Measurements from ENCODE around the gene MRPL43. TPM values are rescaled to one million over a fixed set of nuclear protein-coding genes. Genes with fewer than 3 reads are reported as not detected.

Gene MRPL43
- total RNA-seq, 1 experiment from 2014 or later = 136 TPM

GRCh38 chr10:100979791-100980272 is 7.5 kb downstream of the MRPL43 start:
- Histone ChIP-seq H3K9me3 (ENCODE audit: control insufficient read depth in 1 of 2, insufficient read depth in 1 of 2, low read depth in 1 of 2, low read length in 2 of 2) (no peaks in the 10 kb centered on the region), H3K9me2 (ENCODE audit: insufficient read depth) (no peaks in the 10 kb centered on the region), H3K27ac (ENCODE audit: low read depth, low read length) (no peak overlapping the region), H2AFZ (ENCODE audit: low read depth, low read length, poor library complexity, severe bottlenecking) (no peak overlapping the region), H3K27me3 (ENCODE audit: insufficient read depth, low read length) (no peaks in the 10 kb centered on the region), H3K79me2 (ENCODE audit: insufficient read depth, low read length) (no peaks in the 10 kb centered on the region), H3K4me2 (ENCODE audit: low read length) (no peak overlapping the region), H3K4me3 (replicated peaks in 1 of 2; ENCODE audit: low read depth in 1 of 2, low read length in 2 of 2) (no peak overlapping the region), H3K36me3 (ENCODE audit: control insufficient read depth in 1 of 2, insufficient read depth in 2 of 2, low read length in 2 of 2) (peaks cover 4 to 14% of the 10 kb centered on the region in 2 experiments; a peak in 3 of 4 replicates), H3K4me1 (ENCODE audit: control insufficient read depth in 1 of 2, insufficient read depth in 2 of 2, low read length in 2 of 2) (peaks cover 3 to 8% of the 10 kb centered on the region in 2 experiments; a peak in 3 of 4 replicates), H4K20me1 (ENCODE audit: insufficient read depth) (no peaks in the 10 kb centered on the region), H3K9ac (ENCODE audit: low read length) (no peak overlapping the region)
- ChIA-PET CTCF (no interaction called here), POLR2A (no interaction called here), RAD21 (ENCODE audit: low non-redundant PET in 1 of 2, low total read pairs in 2 of 2, uncharacterized antibody in 2 of 2, unreplicated experiment in 2 of 2) (no interaction called here)
- DNase-seq (ENCODE audit: low read depth, low spot score) = no peak
- BruUV-seq (replicated peaks) = no TSS peak
- intact Hi-C loops (cut with micrococcal nuclease) = no loop called here
- no peak for ATAC-seq
- no peak for TF ChIP-seq ZNF274 (IDR thresholded peaks at IDR 0.05; ENCODE audit: low read depth, low read length)
- no peak for TF ChIP-seq SP1 (IDR thresholded peaks at IDR 0.05; ENCODE audit: low read depth)

GRCh38 chr10:100978901-100979195 is 8.4 kb downstream of the MRPL43 start:
- no peaks in the 10 kb centered on the region for H3K27me3 ChIP-seq (ENCODE audit: insufficient read depth, low read length)
- DNase-seq (ENCODE audit: low read depth, low spot score) (no peak), ATAC-seq (no peak)
- no peak overlapping the region for H3K9ac ChIP-seq (ENCODE audit: low read length)
- no TSS peak for BruUV-seq (replicated peaks)
- peaks cover 4 to 14% of the 10 kb centered on the region in 2 experiments; a peak in 3 of 4 replicates for H3K36me3 ChIP-seq (ENCODE audit: control insufficient read depth in 1 of 2, insufficient read depth in 2 of 2, low read length in 2 of 2)
- no peak overlapping the region for H3K4me2 ChIP-seq (ENCODE audit: low read length)
- no peaks in the 10 kb centered on the region for H3K9me2 ChIP-seq (ENCODE audit: insufficient read depth)
- no peak overlapping the region for H3K4me3 ChIP-seq (replicated peaks in 1 of 2; ENCODE audit: low read depth in 1 of 2, low read length in 2 of 2)
- POLR2A ChIA-PET = no interaction called here
- H4K20me1 ChIP-seq (ENCODE audit: insufficient read depth) = no peaks in the 10 kb centered on the region
- CTCF ChIA-PET = no interaction called here
- no peaks in the 10 kb centered on the region for H3K9me3 ChIP-seq (ENCODE audit: control insufficient read depth in 1 of 2, insufficient read depth in 1 of 2, low read depth in 1 of 2, low read length in 2 of 2)
- H3K27ac ChIP-seq (ENCODE audit: low read depth, low read length) = no peak overlapping the region
- no peaks in the 10 kb centered on the region for H3K79me2 ChIP-seq (ENCODE audit: insufficient read depth, low read length)
- RAD21 ChIA-PET (ENCODE audit: low non-redundant PET in 1 of 2, low total read pairs in 2 of 2, uncharacterized antibody in 2 of 2, unreplicated experiment in 2 of 2) = no interaction called here
- intact Hi-C loops (cut with micrococcal nuclease) = no loop called here
- H2AFZ ChIP-seq (ENCODE audit: low read depth, low read length, poor library complexity, severe bottlenecking) = no peak overlapping the region
- H3K4me1 ChIP-seq (ENCODE audit: control insufficient read depth in 1 of 2, insufficient read depth in 2 of 2, low read length in 2 of 2) = peaks cover 3 to 8% of the 10 kb centered on the region in 2 experiments; a peak in 3 of 4 replicates
- no peak for TF ChIP-seq RAD21 (IDR thresholded peaks at IDR 0.05; ENCODE audit: low read depth)
- TF ChIP-seq TCF7L2 (IDR thresholded peaks at IDR 0.05; ENCODE audit: borderline replicate concordance, extremely low read depth, insufficient read depth, insufficient read length) = no peak
- no peak for TF ChIP-seq POLR2A (IDR thresholded peaks at IDR 0.05; ENCODE audit: borderline replicate concordance, extremely low read depth, insufficient read depth, insufficient read length)
- TF ChIP-seq CTCF (IDR thresholded peaks at IDR 0.05 in 2 of 3, conservative IDR thresholded peaks at IDR 0.05 in 1 of 3; ENCODE audit: borderline replicate concordance in 1 of 3, insufficient read depth in 1 of 3, low read depth in 2 of 3, low read length in 2 of 3) = no peak
- TF ChIP-seq ATF3 (IDR thresholded peaks at IDR 0.05) = no peak
- no peak for TF ChIP-seq ZFX (IDR thresholded peaks at IDR 0.05)
- no peak for TF ChIP-seq JUND (IDR thresholded peaks at IDR 0.05)
- TF ChIP-seq YY1 (IDR thresholded peaks at IDR 0.05; ENCODE audit: extremely low read depth, insufficient replicate concordance, low read depth, low read length) = no peak
- no peak for TF ChIP-seq POLR2AphosphoS5 (IDR thresholded peaks at IDR 0.05; ENCODE audit: low read depth, low read length)
- no peak for TF ChIP-seq REST (IDR thresholded peaks at IDR 0.05; ENCODE audit: low read depth)
- no peak for TF ChIP-seq CEBPB (IDR thresholded peaks at IDR 0.05; ENCODE audit: low read depth)

All from HCT116 (cell line).